AG04450 (cell line): Measurements from ENCODE around the gene HDAC5. TPM values are rescaled to one million over a fixed set of nuclear protein-coding genes. Genes with fewer than 3 reads are reported as not detected.
"Not testable (repeated sequence)": the region's sequence is repeated elsewhere in the genome, so short reads cannot be mapped to it uniquely, and the experiment has no call there.

Experiments used
- CTCF ChIA-PET: fragments of 300-600, 350-600 bp; formaldehyde crosslinking; extraction: SDS; loops from one replicate; lab custom pipeline; 2022; ENCODE audit warnings: antibody characterized with exemption, inconsistent platforms; lab: Charles Lee
- POLR2A ChIA-PET: fragments of 350-600 bp; formaldehyde crosslinking; extraction: SDS; loops from one replicate; lab custom pipeline; 2021; ENCODE audit warnings: antibody characterized with exemption, inconsistent platforms; lab: Yijun Ruan, JAX
- DNase-seq: peaks from one replicate; pipeline ENCODE4 v3.0.0-alpha.2; 2011; ENCODE audit warnings: low read depth, low spot score
- H3K27ac ChIP-seq: one replicate; pipeline ENCODE4 v1.5.1; 2012; ENCODE audit warnings: low read depth, low read length, control low read depth
- H3K27me3 ChIP-seq: one replicate; pipeline ENCODE4 v1.6.0; 2012; ENCODE audit warnings: low read length; ENCODE audit not compliant: control insufficient read depth, insufficient read depth
- H3K4me3 ChIP-seq: 2 replicates; pipeline ENCODE4 v1.5.1; 2011; ENCODE audit warnings: mild to moderate bottlenecking, low read depth, low read length, control low read depth
- H3K9me3 ChIP-seq: 2 replicates; pipeline ENCODE4 v1.5.1; 2012; ENCODE audit warnings: low read length; ENCODE audit not compliant: control insufficient read depth, insufficient read depth
- CTCF ChIP-seq: IDR thresholded peaks from 2 replicates; pipeline ENCODE4 v1.5.1; 2011; ENCODE audit warnings: low read depth, low read length, control low read depth, inconsistent platforms
- polyA plus RNA-seq: library from polyadenylated mRNA; depleted of rRNA; stranded (reverse); fragments of >200 nt; gene quantifications from 2 replicates; pipeline ENCODE4 v1.2.3, GENCODE V29; 2011

The HDAC5 gene
- polyA plus RNA-seq, 1 experiment: 21.3 TPM

GRCh38 chr17:44105941-44106340 lies 17.5 kb downstream of the HDAC5 start:
- CTCF ChIA-PET: interaction anchor here (2.0 kb wide), 1 partner anchor 10 kb away, joined by 7 read pairs; no protein-coding TSS in a partner anchor
- no peak for DNase-seq
- POLR2A ChIA-PET: interaction anchor here (1.2 to 2.3 kb wide), 2 partner anchors 10 to 11 kb away, joined by 3 to 6 read pairs; no protein-coding TSS in a partner anchor

GRCh38 chr17:44105483-44105882 lies 18.0 kb downstream of the HDAC5 start:
- H3K27ac ChIP-seq: no peak overlapping the region
- TF ChIP-seq CTCF: no peak
- ChIA-PET CTCF (no interaction called here), POLR2A (interaction anchor here (1.2 to 2.3 kb wide), 2 partner anchors 10 kb away, joined by 3 to 6 read pairs; no protein-coding TSS in a partner anchor)
- no peak for DNase-seq
- no peaks in the 10 kb centered on the region for H3K9me3 ChIP-seq
- no peak overlapping the region for H3K4me3 ChIP-seq
- no peaks in the 10 kb centered on the region for H3K27me3 ChIP-seq

More at GRCh38 chr17:44105941-44106340, 17.5 kb downstream of the HDAC5 start:
- H3K27me3 ChIP-seq: no peaks in the 10 kb centered on the region
- no peak for TF ChIP-seq CTCF
- H3K27ac ChIP-seq: no peak overlapping the region
- H3K4me3 ChIP-seq: no peak overlapping the region
- H3K9me3 ChIP-seq: no peaks in the 10 kb centered on the region; the same call in 1 of the 2 replicates

- CTCF ChIA-PET: interaction anchor here (0.7 to 3.1 kb wide), 2 partner anchors 12 to 60 kb away, joined by 3 to 14 read pairs; no protein-coding TSS in a partner anchor
- POLR2A ChIA-PET: no interaction called here
Observed at GRCh38 chr17:44102849-44103622, 20.4 kb downstream of the HDAC5 start.

GRCh38 chr17:44101858-44102257 lies 21.6 kb downstream of the HDAC5 start:
- H3K4me3 ChIP-seq, POLR2A ChIA-PET, H3K27me3 ChIP-seq, DNase-seq, H3K9me3 ChIP-seq: not testable (repeated sequence)
- CTCF ChIA-PET: interaction anchor here (1.0 to 3.1 kb wide), 2 partner anchors 14 to 18 kb away, joined by 4 to 14 read pairs; no protein-coding TSS in a partner anchor
- peak overlapping the region; percentile 31 for H3K27ac ChIP-seq

More at GRCh38 chr17:44102849-44103622, 20.4 kb downstream of the HDAC5 start:
- TF ChIP-seq CTCF: no peak
- H3K27ac ChIP-seq: no peak overlapping the region
- no peaks in the 10 kb centered on the region for H3K27me3 ChIP-seq
- H3K9me3 ChIP-seq: no peaks in the 10 kb centered on the region; the same call in 1 of the 2 replicates
- no peak overlapping the region for H3K4me3 ChIP-seq
- DNase-seq: no peak

- ChIA-PET POLR2A (interaction anchor here (0.7 kb wide), 1 partner anchor 12 kb away, joined by 4 read pairs; no protein-coding TSS in a partner anchor), CTCF (no interaction called here)
- TF ChIP-seq CTCF: no peak
Observed at GRCh38 chr17:44097110-44097958, 26.1 kb downstream of the HDAC5 start.

More at GRCh38 chr17:44097110-44097958, 26.1 kb downstream of the HDAC5 start:
- Histone ChIP-seq H3K27ac (peak overlapping the region; percentile 47), H3K9me3 (no peaks in the 10 kb centered on the region; the same call in 1 of the 2 replicates), H3K27me3 (no peaks in the 10 kb centered on the region), H3K4me3 (no peak overlapping the region)
- no peak for DNase-seq
